IPS DF 6.9 (cell line): ENCODE results near the gene ATP6V1G2.
A peak's percentile ranks its signal among the peaks of the same experiment; 100 is the strongest.

Source experiments
- DNase-seq: peaks from one replicate; pipeline ENCODE4 v3.0.0-alpha.2; 2013; ENCODE audit warnings: low read depth, low spot score
- H3K27ac ChIP-seq: one replicate; pipeline ENCODE4 v1.5.1; 2013; ENCODE audit warnings: low read length, control low read depth
- H3K27me3 ChIP-seq: 2 replicates; pipeline ENCODE4 v1.6.1; 2013; ENCODE audit warnings: mild to moderate bottlenecking, low read length; ENCODE audit not compliant: control insufficient read depth, insufficient read depth
- H3K36me3 ChIP-seq: 2 replicates; pipeline ENCODE4 v1.6.1; 2013; ENCODE audit warnings: low read length; ENCODE audit not compliant: control insufficient read depth, insufficient read depth
- H3K4me1 ChIP-seq: 2 replicates; pipeline ENCODE4 v1.6.1; 2013; ENCODE audit warnings: low read length; ENCODE audit not compliant: control insufficient read depth, insufficient read depth
- H3K4me3 ChIP-seq: 2 replicates; pipeline ENCODE4 v1.5.1; 2013; ENCODE audit warnings: mild to moderate bottlenecking, low read length
- H3K9me3 ChIP-seq: 2 replicates; pipeline ENCODE4 v1.6.1; 2013; ENCODE audit warnings: low read length, inconsistent platforms; ENCODE audit not compliant: control insufficient read depth, insufficient read depth
- WGBS: extraction: QIAGEN DNeasy Blood & Tissue Kit; methylation state at CpG from one replicate; pipeline ENCODE4 v1.1.7; 2013; ENCODE audit warnings: mixed read lengths, missing lambda C conversion rate; ENCODE audit not compliant: insufficient read length, insufficient coverage; 5-methylcytosine and 5-hydroxymethylcytosine counted together

ATP6V1G2 gene

DNA sequence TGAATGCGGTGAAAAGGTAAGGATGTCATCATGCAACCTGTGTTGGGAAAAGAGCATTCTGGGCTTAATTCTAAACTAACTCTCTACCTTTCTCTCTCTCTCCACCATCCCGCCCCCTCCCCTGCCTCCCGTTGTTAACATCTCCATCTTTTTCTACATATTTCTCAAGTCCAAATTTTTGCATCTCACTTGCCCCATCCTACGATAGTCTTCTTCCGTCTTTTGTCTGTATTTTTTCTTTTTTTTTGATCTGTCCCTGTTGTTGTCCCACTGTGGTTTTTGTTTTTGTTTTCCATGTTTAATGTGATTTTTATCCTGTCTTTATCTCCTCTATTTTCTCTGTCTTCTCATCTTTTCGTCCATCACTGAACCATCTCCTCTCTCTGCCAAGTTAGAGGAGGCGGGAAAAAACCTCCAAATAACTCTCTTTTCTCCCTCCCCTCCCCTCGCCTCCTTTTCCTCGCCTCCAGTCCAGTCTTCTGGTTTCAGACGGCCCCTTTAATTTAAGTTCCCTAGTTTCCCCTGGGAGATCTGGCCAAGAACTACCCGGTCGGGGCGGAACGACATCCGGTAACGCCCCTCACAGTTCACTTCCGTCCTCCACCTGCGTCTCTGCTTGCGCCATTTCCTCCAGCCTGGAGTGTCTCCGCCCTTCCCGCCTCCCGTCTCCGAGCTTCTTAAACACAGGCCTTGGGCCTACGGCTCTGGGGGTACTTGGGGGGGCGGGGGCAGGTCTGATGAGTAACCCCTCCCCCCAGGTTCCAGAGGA lies 734 bp upstream of the ATP6V1G2 start, which contains the start of gene NFKBIL1:
NFKBIL1 (plus strand) TSS at position 651 of the 769 bp plus-strand sequence; CDS start at position 738, 87 bp downstream.
- peak within 1 kb of the TSS; percentile 34; the same call in 1 of the 2 replicates for H3K4me3 ChIP-seq
- H3K27me3 ChIP-seq: no peaks in the 10 kb centered on the region
- DNase-seq: peak; percentile 99
- no peak within 1 kb of the TSS for H3K27ac ChIP-seq
- WGBS: no CpG with 5 or more reads among the region's 25 CpGs
- H3K36me3 ChIP-seq: no peaks in the 10 kb centered on the region
- H3K4me1 ChIP-seq: peaks cover 1% of the 10 kb centered on the region; the same call in 1 of the 2 replicates
- H3K9me3 ChIP-seq: no peaks in the 10 kb centered on the region

DNA sequence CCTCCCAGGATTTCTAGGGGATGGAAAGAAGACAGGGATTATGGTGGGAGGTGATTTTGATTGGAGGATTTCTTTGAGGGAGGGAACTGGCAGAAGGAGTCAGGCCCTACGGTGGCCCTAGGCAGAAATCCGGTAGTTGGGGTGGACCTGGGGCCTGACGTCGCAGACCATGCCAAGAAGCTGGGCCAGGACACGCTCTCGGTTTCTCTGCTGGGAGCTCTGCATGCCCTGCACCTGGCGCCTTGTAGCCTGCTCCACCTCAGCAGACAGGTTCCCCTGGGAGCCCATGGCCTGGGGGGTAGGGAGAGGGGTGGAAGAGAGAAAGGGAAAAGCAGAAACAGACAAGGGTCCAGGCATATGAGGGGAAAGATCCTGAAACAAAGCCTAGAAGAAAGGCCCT lies 1.1 kb downstream of the ATP6V1G2 start:
- Histone ChIP-seq H3K27me3 (no peaks in the 10 kb centered on the region), H3K4me3 (no peak overlapping the region), H3K36me3 (peaks cover 1% of the 10 kb centered on the region; the same call in 1 of the 2 replicates), H3K27ac (no peak overlapping the region), H3K9me3 (no peaks in the 10 kb centered on the region), H3K4me1 (peaks cover 1% of the 10 kb centered on the region; the same call in 1 of the 2 replicates)
- no peak for DNase-seq
- WGBS: no CpG with 5 or more reads among the region's 7 CpGs

DNA sequence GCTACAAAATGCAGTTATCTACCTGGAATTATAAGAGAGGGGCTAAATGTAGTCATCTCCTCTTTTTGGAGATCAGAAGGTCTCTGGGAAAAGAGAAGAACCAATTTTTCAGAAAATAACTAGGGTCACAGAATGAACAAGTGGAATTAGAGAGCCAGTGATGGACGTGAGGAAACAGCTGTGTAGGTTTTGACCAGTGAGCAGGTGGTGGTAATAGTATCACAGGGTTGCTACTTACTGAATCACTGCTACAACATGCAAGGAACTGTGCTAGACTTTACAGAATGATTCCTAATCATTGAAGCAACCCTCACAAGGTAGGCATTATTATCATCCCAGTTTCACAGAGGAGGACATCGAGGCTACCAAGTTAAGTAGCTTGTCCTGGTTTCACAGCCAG lies 1.7 kb downstream of the ATP6V1G2 start:
- DNase-seq: no peak
- Histone ChIP-seq H3K27me3 (no peaks in the 10 kb centered on the region), H3K27ac (no peak overlapping the region), H3K4me1 (peaks cover 1% of the 10 kb centered on the region; the same call in 1 of the 2 replicates), H3K36me3 (peaks cover 7% of the 10 kb centered on the region; the same call in 1 of the 2 replicates), H3K4me3 (no peak overlapping the region), H3K9me3 (no peaks in the 10 kb centered on the region)
- WGBS: no CpG with 5 or more reads among the region's 2 CpGs

DNA sequence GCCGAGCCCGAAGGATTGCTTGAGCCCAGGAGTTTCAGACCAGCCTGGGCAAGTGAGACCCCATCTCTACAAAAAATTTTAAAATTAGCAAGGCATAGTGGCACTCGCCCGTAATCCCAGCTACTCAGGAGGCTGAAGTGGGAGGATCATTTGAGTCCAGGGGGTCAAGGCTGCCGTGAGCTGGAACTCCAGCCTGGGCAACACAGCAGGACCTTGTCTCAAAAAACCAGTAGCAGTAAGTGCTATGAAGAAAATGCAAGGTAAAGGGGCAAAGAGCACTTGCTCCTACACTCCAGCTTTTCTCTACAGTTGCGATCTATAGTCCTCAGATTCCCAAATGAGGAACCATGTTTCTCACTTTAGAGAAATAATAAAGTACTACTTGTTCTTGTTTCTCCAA lies 2.8 kb downstream of the ATP6V1G2 start:
- no peaks in the 10 kb centered on the region for H3K9me3 ChIP-seq
- no peak overlapping the region for H3K27ac ChIP-seq
- H3K4me3 ChIP-seq: no peak overlapping the region
- no peak for DNase-seq
- H3K4me1 ChIP-seq: peaks cover 1% of the 10 kb centered on the region
- no CpG with 5 or more reads among the region's 6 CpGs for WGBS
- H3K36me3 ChIP-seq: peaks cover 16% of the 10 kb centered on the region; the same call in 1 of the 2 replicates
- no peaks in the 10 kb centered on the region for H3K27me3 ChIP-seq

DNA sequence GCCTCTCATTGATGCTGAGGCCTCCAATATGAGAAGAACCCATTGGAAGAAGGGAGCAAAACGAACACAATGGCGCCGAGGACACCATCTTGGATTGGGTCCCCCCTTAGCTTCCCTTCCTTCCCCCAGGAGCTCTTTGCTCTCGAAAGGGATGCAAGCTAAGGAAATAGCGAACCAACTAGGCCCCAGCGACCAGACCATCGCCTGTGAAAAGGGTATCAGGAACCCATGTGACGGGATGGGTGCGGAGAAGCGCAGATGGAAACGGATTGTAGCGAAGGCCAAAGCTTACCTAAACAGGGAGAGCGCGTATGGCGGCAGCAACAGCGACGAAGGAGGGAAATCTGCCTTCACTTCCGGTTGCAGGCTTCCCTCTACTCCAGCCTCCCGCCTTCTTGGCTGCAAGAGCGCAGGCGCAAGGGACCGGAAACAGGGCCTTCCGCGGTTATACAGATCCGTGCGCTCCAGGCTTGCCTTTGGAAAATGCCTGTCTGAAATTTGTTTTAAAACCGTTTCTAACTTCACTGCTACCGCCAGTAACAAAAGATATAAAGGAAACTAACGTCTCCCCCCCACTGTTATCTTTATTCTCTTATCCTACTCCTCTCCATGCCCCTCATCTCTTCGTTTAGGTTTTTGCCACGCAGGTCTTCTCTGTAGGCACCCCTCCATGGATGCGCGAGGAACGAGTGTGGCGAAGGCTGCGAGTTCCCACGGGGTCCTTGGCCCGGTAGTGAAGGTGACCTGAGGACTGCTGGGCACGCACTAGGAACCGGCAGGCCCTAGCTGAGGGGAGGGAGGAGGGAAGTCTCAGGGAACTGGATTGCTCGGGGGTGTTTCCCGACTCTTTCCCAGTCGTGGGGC lies 4.5 kb downstream of the ATP6V1G2 start, which contains the start of gene DDX39B:
DDX39B (minus strand) TSS at position 346 of the 864 bp plus-strand sequence. CDS start 1,471 bp downstream, outside the sequence.
- no CpG with 5 or more reads among the region's 43 CpGs for WGBS
- Histone ChIP-seq H3K9me3 (no peaks in the 10 kb centered on the region), H3K4me3 (peak within 1 kb of the TSS; percentile 84), H3K36me3 (peaks cover 25% of the 10 kb centered on the region; the same call in 1 of the 2 replicates), H3K27me3 (no peaks in the 10 kb centered on the region), H3K27ac (no peak within 1 kb of the TSS), H3K4me1 (no peaks in the 10 kb centered on the region; the same call in 1 of the 2 replicates)
- DNase-seq: peak; percentile 89

DNA sequence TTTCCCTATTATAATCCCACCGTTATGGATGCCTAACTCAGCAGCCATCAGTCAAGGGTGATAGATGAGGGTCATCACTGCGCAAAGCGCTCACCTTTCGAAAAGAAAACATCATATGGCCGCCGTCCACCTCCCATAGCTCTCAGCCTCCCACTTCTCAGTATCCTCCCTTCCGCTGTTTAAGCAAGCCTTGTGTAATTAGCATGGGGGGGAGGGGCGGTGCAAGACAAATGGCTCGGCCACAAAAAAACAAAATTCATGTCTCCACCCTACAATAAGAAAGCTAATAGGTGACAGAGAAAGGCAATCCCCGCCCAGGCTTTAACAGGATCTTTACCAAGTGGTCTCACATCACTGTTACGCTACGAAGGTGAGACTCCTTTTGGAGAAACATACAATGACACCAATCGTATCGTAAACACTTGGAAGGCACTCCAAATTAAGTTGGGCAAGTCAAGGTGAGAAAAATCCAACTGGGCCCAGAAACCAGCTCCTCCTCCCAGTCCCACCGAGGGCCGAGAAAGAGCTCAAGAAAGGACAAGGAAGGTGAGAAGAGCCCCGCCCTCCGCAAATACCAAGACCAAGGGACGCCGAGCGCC lies 5.2 kb downstream of the ATP6V1G2 start:
- H3K9me3 ChIP-seq: no peaks in the 10 kb centered on the region
- peak overlapping the region; percentile 84 for H3K4me3 ChIP-seq
- no CpG with 5 or more reads among the region's 21 CpGs for WGBS
- H3K27ac ChIP-seq: no peak overlapping the region
- H3K27me3 ChIP-seq: no peaks in the 10 kb centered on the region
- H3K36me3 ChIP-seq: peaks cover 32% of the 10 kb centered on the region; the same call in 1 of the 2 replicates
- no peak for DNase-seq
- no peaks in the 10 kb centered on the region; the same call in 1 of the 2 replicates for H3K4me1 ChIP-seq

DNA sequence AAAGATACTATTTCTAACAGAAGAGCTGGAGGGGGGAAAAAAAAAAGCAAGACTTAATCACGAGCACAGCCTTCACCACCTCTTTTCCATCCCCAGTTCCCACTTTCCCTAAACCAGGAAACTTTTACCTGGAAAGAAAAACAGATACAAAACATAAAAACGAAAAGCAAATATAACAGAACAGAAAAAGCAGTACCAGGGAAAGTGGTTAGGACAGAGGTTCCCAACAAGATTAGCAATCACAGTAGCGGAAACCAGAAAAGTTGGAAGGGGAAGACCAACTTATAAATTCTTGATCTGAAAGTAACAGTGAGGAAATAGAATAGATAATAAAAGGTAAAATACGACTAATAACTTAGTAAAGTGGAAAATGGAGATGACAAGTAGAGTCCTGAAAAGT lies 5.8 kb downstream of the ATP6V1G2 start:
- H3K9me3 ChIP-seq: no peaks in the 10 kb centered on the region
- DNase-seq: no peak
- no CpG with 5 or more reads among the region's 4 CpGs for WGBS
- no peaks in the 10 kb centered on the region for H3K27me3 ChIP-seq
- H3K36me3 ChIP-seq: peaks cover 37% of the 10 kb centered on the region; the same call in 1 of the 2 replicates
- H3K4me3 ChIP-seq: peak overlapping the region; percentile 84; the same call in 1 of the 2 replicates
- H3K27ac ChIP-seq: no peak overlapping the region
- H3K4me1 ChIP-seq: no peaks in the 10 kb centered on the region; the same call in 1 of the 2 replicates

DNA sequence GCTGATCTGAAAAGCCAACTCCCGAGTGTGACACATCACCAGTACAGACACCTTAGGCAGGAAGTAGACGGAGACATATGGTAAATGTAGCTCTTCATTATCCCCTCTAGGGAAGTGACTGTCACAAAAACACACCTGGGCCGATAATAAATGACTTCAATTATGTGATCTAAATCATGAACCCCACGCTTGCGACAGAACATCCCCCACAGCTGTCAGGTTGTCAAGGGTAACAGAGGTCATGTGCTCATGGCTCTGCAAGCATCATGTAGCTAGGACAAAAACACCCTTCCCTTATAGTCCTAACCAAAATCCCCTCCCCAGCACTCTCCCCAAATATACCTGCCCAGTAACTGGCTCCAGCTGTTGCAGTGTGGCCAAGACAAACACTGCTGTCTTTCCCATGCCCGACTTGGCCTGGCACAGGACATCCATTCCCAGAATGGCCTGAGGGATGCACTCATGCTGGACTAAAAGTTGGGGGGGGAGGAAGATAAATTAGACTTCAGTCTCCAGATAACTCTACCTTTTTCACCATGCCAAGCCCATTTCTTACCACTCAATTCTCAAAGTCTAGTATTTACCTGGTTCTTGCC lies 7.5 kb downstream of the ATP6V1G2 start:
- no peak for DNase-seq
- Histone ChIP-seq H3K4me3 (0 out of 2 replicates have a peak overlapping the region, but pooled peaks have one; percentile 13), H3K4me1 (no peaks in the 10 kb centered on the region; the same call in 1 of the 2 replicates), H3K36me3 (peaks cover 54% of the 10 kb centered on the region), H3K27me3 (no peaks in the 10 kb centered on the region), H3K9me3 (no peaks in the 10 kb centered on the region), H3K27ac (no peak overlapping the region)
- WGBS: no CpG with 5 or more reads among the region's 6 CpGs

DNA sequence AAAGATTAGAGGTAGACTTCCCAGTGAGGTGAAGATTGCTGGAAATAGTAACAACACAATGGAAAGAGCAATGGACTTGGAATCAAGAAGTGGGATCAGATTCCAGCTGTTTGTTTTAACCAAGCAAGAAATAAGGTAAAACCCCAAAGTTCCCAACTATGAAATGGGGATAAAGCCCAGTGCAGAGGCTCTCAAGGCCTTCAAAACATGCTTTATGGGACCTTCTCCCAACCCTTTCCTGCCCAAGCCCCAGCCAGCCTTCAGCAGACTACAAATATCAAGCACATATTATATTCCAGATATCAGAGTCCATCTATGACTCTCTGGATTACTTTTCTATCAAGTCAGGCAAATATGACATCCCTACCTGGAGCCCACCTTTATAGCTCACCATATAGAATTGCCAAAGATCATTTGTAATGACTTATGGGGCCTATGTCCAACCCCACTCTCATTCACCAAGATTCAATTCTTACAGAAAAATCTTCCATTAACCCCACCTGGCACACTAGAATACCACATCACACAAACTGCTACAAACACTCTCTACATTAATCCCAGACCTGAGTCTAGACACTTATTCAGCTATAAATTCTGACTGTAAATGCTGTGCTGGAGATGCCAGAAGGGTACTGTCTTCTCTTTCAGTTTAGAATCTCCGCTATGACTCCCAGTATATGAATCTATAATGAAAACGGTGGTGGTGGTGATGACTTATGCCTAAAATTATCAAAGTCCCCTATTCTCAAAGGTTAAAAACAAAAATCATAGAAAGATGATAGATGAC lies 10.7 kb downstream of the ATP6V1G2 start:
- Histone ChIP-seq H3K27ac (no peak overlapping the region), H3K4me1 (no peaks in the 10 kb centered on the region; the same call in 1 of the 2 replicates), H3K36me3 (peaks cover 78% of the 10 kb centered on the region), H3K27me3 (no peaks in the 10 kb centered on the region), H3K4me3 (no peak overlapping the region), H3K9me3 (no peaks in the 10 kb centered on the region)
- no peak for DNase-seq
- no CpG with 5 or more reads among the region's 2 CpGs for WGBS
